DOHH2 (cell line): Measurements from ENCODE around the gene ADCY1.

ENCODE experiments used
- H3F3A ChIP-seq: fragments of 200-600 bp; sonication (generic), shearing (Covaris generic); 2 replicates; pipeline ENCODE4 v1.6.0; 2016; ENCODE audit warnings: antibody characterized with exemption, mild to moderate bottlenecking; ENCODE audit not compliant: control insufficient read depth, insufficient read depth
- H3K27ac ChIP-seq: fragments of 200-600 bp; sonication (generic); 2 replicates; pipeline ENCODE4 v1.5.1; 2014; ENCODE audit warnings: low read depth, mild to moderate bottlenecking, low read length, moderate library complexity
- H3K27me3 ChIP-seq: fragments of 200-600 bp; sonication (generic); 2 replicates; pipeline ENCODE4 v1.6.1; 2014; ENCODE audit warnings: mild to moderate bottlenecking, low read length, mixed read lengths; ENCODE audit not compliant: control insufficient read depth
- H3K36me3 ChIP-seq: fragments of 200-600 bp; sonication (generic); 2 replicates; pipeline ENCODE4 v1.6.1; 2014; ENCODE audit warnings: mild to moderate bottlenecking, low read length, moderate library complexity, mixed read lengths; ENCODE audit not compliant: control insufficient read depth
- H3K4me1 ChIP-seq: fragments of 200-600 bp; sonication (generic); 2 replicates; pipeline ENCODE4 v1.6.1; 2014; ENCODE audit warnings: mild to moderate bottlenecking, low read length, mixed read lengths; ENCODE audit not compliant: control insufficient read depth
- H3K4me2 ChIP-seq: fragments of 200-600 bp; sonication (generic); 2 replicates; pipeline ENCODE4 v1.6.0; 2014; ENCODE audit warnings: mild to moderate bottlenecking, low read length, moderate library complexity
- H3K4me3 ChIP-seq: fragments of 200-600 bp; sonication (generic); 2 replicates; pipeline ENCODE4 v1.5.1; 2014; ENCODE audit warnings: mild to moderate bottlenecking, low read length, mixed read lengths
- H3K79me2 ChIP-seq: fragments of 200-600 bp; sonication (generic); 2 replicates; pipeline ENCODE4 v1.6.1; 2014; ENCODE audit warnings: mild to moderate bottlenecking, low read length, mixed read lengths; ENCODE audit not compliant: control insufficient read depth
- H3K9me2 ChIP-seq: fragments of 200-600 bp; sonication (generic); replicated peaks from 2 replicates; pipeline ENCODE4 v1.6.1; 2014; ENCODE audit warnings: mild to moderate bottlenecking, low read length, mixed read lengths; ENCODE audit not compliant: control insufficient read depth
- H3K9me3 ChIP-seq: fragments of 200-600 bp; sonication (generic); 2 replicates; pipeline ENCODE4 v1.6.1; 2014; ENCODE audit warnings: antibody characterized with exemption, low read length, mixed read lengths; ENCODE audit not compliant: control insufficient read depth, insufficient read depth
- H4K20me1 ChIP-seq: fragments of 200-600 bp; sonication (generic); 2 replicates; pipeline ENCODE4 v1.6.0; 2014; ENCODE audit warnings: low read depth, mild to moderate bottlenecking, antibody characterized with exemption, low read length, moderate library complexity; ENCODE audit not compliant: control insufficient read depth, insufficient read depth
- CTCF ChIP-seq: fragments of 200-600 bp; sonication (generic); IDR thresholded peaks from one replicate; pipeline ENCODE4 v1.5.1; 2014; ENCODE audit warnings: antibody characterized with exemption, mild to moderate bottlenecking, low read depth, low read length; ENCODE audit not compliant: poor library complexity, severe bottlenecking
- EZH2phosphoT487 ChIP-seq: fragments of 200-600 bp; sonication (generic); IDR thresholded peaks from 2 replicates; pipeline ENCODE4 v1.6.1; 2017; ENCODE audit warnings: borderline replicate concordance, mild to moderate bottlenecking, antibody characterized with exemption, low read length, moderate library complexity, mixed read lengths

The ADCY1 gene

GRCh38 chr7:45617166-45617565 is 43.0 kb downstream of the ADCY1 start:
- no peaks in the 10 kb centered on the region for H3F3A ChIP-seq
- H3K9me2 ChIP-seq = no peaks in the 10 kb centered on the region
- H3K4me2 ChIP-seq = no peak overlapping the region
- H3K4me3 ChIP-seq = no peak overlapping the region
- no peak overlapping the region for H3K27ac ChIP-seq
- H4K20me1 ChIP-seq = no peaks in the 10 kb centered on the region
- no peaks in the 10 kb centered on the region for H3K36me3 ChIP-seq
- H3K4me1 ChIP-seq = no peaks in the 10 kb centered on the region
- H3K79me2 ChIP-seq = no peaks in the 10 kb centered on the region
- peaks cover 7% of the 10 kb centered on the region; the same call in 1 of the 2 replicates for H3K9me3 ChIP-seq
- no peaks in the 10 kb centered on the region for H3K27me3 ChIP-seq
- no peak for TF ChIP-seq CTCF
- TF ChIP-seq EZH2phosphoT487 = no peak

GRCh38 chr7:45622058-45622457 is 47.9 kb downstream of the ADCY1 start:
- no peaks in the 10 kb centered on the region for H3K9me3 ChIP-seq
- H3F3A ChIP-seq = no peaks in the 10 kb centered on the region
- H3K4me1 ChIP-seq = no peaks in the 10 kb centered on the region
- H4K20me1 ChIP-seq = no peaks in the 10 kb centered on the region
- no peaks in the 10 kb centered on the region for H3K9me2 ChIP-seq
- H3K79me2 ChIP-seq = no peaks in the 10 kb centered on the region
- TF ChIP-seq CTCF (no peak), EZH2phosphoT487 (no peak)
- H3K4me2 ChIP-seq = no peak overlapping the region
- H3K36me3 ChIP-seq = no peaks in the 10 kb centered on the region
- H3K4me3 ChIP-seq = no peak overlapping the region
- H3K27me3 ChIP-seq = no peaks in the 10 kb centered on the region
- no peak overlapping the region for H3K27ac ChIP-seq

- no peaks in the 10 kb centered on the region for H3K36me3 ChIP-seq
- no peaks in the 10 kb centered on the region for H3F3A ChIP-seq
- H3K27ac ChIP-seq = no peak overlapping the region
- no peak overlapping the region for H3K4me3 ChIP-seq
- no peaks in the 10 kb centered on the region for H3K9me2 ChIP-seq
- no peaks in the 10 kb centered on the region for H3K27me3 ChIP-seq
- TF ChIP-seq CTCF = no peak
- no peak for TF ChIP-seq EZH2phosphoT487
- H3K79me2 ChIP-seq = no peaks in the 10 kb centered on the region
- H4K20me1 ChIP-seq = no peaks in the 10 kb centered on the region
- no peak overlapping the region for H3K4me2 ChIP-seq
- H3K4me1 ChIP-seq = no peaks in the 10 kb centered on the region
- no peaks in the 10 kb centered on the region for H3K9me3 ChIP-seq
These were observed 49.0 kb downstream of the ADCY1 start for GRCh38 chr7:45623157-45623556.
